Measurements from ENCODE around the gene SCMH1. TPM values are rescaled to one million over a fixed set of nuclear protein-coding genes. Genes with fewer than 3 reads are reported as not detected.
A peak's percentile ranks its signal among the peaks of the same experiment; 100 is the strongest.

SCMH1 gene
- total and polyA plus RNA-seq, 4 donors, result 6.6 to 12.8 (median 10.5) TPM

GRCh38 chr1:41284121-41284520 lies 42.0 kb upstream of the SCMH1 start:
- 85% methylated on average over 2 of the region's 2 CpGs for WGBS

GRCh38 chr1:41282679-41283317 lies 40.7 kb upstream of the SCMH1 start:
- Histone ChIP-seq H3K9me3 (ENCODE audit: control insufficient read depth in 4 of 4, low read length in 3 of 4) (no peaks in the 10 kb centered on the region), H3K4me1 (ENCODE audit: control insufficient read depth in 4 of 4, insufficient read depth in 4 of 4, low read length in 3 of 4) (no peaks in the 10 kb centered on the region), H3K9ac (ENCODE audit: low read depth in 1 of 2, low read length in 2 of 2) (no peak overlapping the region), H3K27ac (ENCODE audit: low read depth in 1 of 2, low read length in 2 of 2) (no peak overlapping the region), H3K36me3 (ENCODE audit: control insufficient read depth in 4 of 4, insufficient read depth in 3 of 4, low read depth in 1 of 4, low read length in 3 of 4) (no peaks in the 10 kb centered on the region), H3K4me3 (ENCODE audit: low read depth in 1 of 3, low read length in 3 of 3) (no peak overlapping the region), H3K27me3 (ENCODE audit: control insufficient read depth in 4 of 4, insufficient read depth in 4 of 4, low read length in 3 of 4) (no peaks in the 10 kb centered on the region)
- peak; percentile 46 for DNase-seq (ENCODE audit: low spot score)
- 40% methylated on average over 9 of the region's 9 CpGs for WGBS
- peak; percentile 65 for TF ChIP-seq CTCF (IDR thresholded peaks at IDR 0.05; ENCODE audit: low read depth, low read length, missing input control)
- TF ChIP-seq RAD21 (IDR thresholded peaks at IDR 0.05), result peak; percentile 76 to 79
- no peak for TF ChIP-seq HNF4G (IDR thresholded peaks at IDR 0.05)
- TF ChIP-seq, protein P1, sequence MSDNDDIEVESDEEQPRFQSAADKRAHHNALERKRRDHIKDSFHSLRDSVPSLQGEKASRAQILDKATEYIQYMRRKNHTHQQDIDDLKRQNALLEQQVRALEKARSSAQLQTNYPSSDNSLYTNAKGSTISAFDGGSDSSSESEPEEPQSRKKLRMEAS (IDR thresholded peaks at IDR 0.05), result no peak

More at GRCh38 chr1:41284121-41284520, 42.0 kb upstream of the SCMH1 start:
- H3K4me1 ChIP-seq (ENCODE audit: control insufficient read depth in 4 of 4, insufficient read depth in 4 of 4, low read length in 3 of 4), result no peaks in the 10 kb centered on the region
- no peak overlapping the region for H3K9ac ChIP-seq (ENCODE audit: low read depth in 1 of 2, low read length in 2 of 2)
- TF ChIP-seq CTCF (IDR thresholded peaks at IDR 0.05; ENCODE audit: low read depth, low read length, missing input control) (no peak), SP1 (IDR thresholded peaks at IDR 0.05) (no peak), RXRA (IDR thresholded peaks at IDR 0.05) (no peak), GABPA (IDR thresholded peaks at IDR 0.05 in 1 of 2, conservative IDR thresholded peaks at IDR 0.05 in 1 of 2) (no peak), YY1 (IDR thresholded peaks at IDR 0.05) (no peak), JUND (IDR thresholded peaks at IDR 0.05) (no peak), HNF4A (conservative IDR thresholded peaks at IDR 0.05) (no peak)
- TF ChIP-seq, protein P1 (IDR thresholded peaks at IDR 0.05), result no peak
- TF ChIP-seq, protein P2, sequence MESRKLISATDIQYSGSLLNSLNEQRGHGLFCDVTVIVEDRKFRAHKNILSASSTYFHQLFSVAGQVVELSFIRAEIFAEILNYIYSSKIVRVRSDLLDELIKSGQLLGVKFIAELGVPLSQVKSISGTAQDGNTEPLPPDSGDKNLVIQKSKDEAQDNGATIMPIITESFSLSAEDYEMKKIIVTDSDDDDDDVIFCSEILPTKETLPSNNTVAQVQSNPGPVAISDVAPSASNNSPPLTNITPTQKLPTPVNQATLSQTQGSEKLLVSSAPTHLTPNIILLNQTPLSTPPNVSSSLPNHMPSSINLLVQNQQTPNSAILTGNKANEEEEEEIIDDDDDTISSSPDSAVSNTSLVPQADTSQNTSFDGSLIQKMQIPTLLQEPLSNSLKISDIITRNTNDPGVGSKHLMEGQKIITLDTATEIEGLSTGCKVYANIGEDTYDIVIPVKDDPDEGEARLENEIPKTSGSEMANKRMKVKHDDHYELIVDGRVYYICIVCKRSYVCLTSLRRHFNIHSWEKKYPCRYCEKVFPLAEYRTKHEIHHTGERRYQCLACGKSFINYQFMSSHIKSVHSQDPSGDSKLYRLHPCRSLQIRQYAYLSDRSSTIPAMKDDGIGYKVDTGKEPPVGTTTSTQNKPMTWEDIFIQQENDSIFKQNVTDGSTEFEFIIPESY (IDR thresholded peaks at IDR 0.05), result no peak
- no peaks in the 10 kb centered on the region for H3K27me3 ChIP-seq (ENCODE audit: control insufficient read depth in 4 of 4, insufficient read depth in 4 of 4, low read length in 3 of 4)
- H3K36me3 ChIP-seq (ENCODE audit: control insufficient read depth in 4 of 4, insufficient read depth in 3 of 4, low read depth in 1 of 4, low read length in 3 of 4), result no peaks in the 10 kb centered on the region
- no peak overlapping the region for H3K4me3 ChIP-seq (ENCODE audit: low read depth in 1 of 3, low read length in 3 of 3)
- H3K27ac ChIP-seq (ENCODE audit: low read depth in 1 of 2, low read length in 2 of 2), result no peak overlapping the region
- no peaks in the 10 kb centered on the region for H3K9me3 ChIP-seq (ENCODE audit: control insufficient read depth in 4 of 4, low read length in 3 of 4)
- DNase-seq (ENCODE audit: low spot score), result no peak
